HG03571 (cell line): ENCODE results near the gene STS.
"Not testable (repeated sequence)": the region's sequence is repeated elsewhere in the genome, so short reads cannot be mapped to it uniquely, and the experiment has no call there.

Source experiments
- ATAC-seq: cut with Tn5 transposase; IDR thresholded peaks from one replicate; pipeline ENCODE4 v1.9.1; 2021; ENCODE audit not compliant: unreplicated experiment

Gene STS

DNA sequence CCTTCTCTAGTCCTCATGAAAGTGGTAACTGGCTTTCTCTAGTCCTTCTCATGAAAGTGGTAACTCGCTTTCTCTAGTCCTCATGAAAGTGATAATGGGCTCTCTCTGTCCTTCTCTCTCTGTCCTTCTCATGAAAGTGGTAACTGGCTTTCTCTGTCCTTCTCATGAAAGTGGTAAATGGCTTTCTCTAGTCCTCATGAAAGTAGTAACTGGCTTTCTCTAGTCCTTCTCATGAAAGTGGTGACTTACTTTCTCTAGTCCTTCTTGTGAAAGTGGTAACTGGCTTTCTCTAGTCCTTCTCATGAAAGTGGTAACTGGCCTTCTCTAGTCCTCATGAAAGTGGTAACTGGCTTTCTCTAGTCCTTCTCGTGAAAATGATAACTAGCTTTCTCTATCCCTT is 31.3 kb downstream of the STS start:
- not testable (repeated sequence) for ATAC-seq

- ATAC-seq: no peak
These were observed 31.9 kb downstream of the STS start for GRCh38 chrX:7179446-7179845.

- ATAC-seq: no peak
These were observed 37.3 kb downstream of the STS start for GRCh38 chrX:7184816-7185215.

- ATAC-seq: no peak
These were observed 41.2 kb downstream of the STS start for GRCh38 chrX:7188672-7189071.

- no peak for ATAC-seq
These were observed 42.6 kb downstream of the STS start for GRCh38 chrX:7190157-7190556.

DNA sequence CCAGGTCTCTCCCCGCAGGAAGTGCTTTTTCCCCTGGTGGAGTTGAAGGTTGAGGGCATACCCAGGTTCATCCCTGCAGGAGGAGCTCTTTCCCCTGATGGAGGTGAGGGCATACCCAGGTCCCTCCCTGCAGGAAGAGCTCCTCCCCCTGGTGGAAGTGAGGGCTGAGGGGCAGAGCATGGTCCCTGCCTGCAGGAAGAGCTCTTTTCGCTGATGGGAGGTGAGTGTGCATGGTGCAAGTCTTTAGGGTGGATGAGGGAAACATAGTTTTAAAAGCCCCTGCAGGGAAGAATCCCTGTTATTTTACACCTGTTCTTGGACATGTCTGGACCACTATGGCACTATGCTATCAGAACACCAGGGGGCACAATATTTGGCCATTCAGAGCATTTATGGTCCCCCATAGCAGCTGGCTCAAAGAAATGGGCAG is 44.2 kb downstream of the STS start:
- ATAC-seq: no peak

GRCh38 chrX:7192871-7193270 is 45.4 kb downstream of the STS start:
- no peak for ATAC-seq

DNA sequence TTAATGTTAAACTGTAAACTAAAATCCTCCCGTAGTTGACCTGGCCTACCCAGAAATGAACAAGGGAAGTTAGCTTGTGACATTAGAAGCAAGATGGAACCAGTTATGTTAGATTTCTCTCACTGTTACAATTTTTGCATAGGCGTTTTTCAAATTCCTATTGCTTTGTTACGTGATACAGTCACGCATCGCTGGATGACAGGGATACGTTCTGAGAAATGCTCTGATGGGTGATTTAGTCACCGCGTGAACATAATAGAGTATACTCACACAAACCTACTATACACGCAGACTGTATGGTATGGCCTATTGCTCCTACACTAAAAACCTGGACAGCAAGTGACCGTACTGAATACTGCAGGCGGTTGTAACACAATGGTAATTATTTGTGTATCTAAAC is 47.1 kb downstream of the STS start:
- ATAC-seq: no peak
